ENCODE results near the gene GPATCH8. TPM values are rescaled to one million over a fixed set of nuclear protein-coding genes. Genes with fewer than 3 reads are reported as not detected.

Gene GPATCH8
- total RNA-seq, 6 experiments from 2014 or later: 23.4 to 30.0 (median 27.1) TPM

- no peak for DNase-seq
- no peak for TF ChIP-seq CTCF (IDR thresholded peaks at IDR 0.05)
- Mint-ChIP-seq H3K9me3 (no peaks in the 10 kb centered on the region), H3K36me3 (ENCODE audit: low read depth) (peaks cover 13% of the 10 kb centered on the region), H3K27me3 (ENCODE audit: insufficient read depth) (no peaks in the 10 kb centered on the region), H3K4me1 (ENCODE audit: low read depth) (peaks cover 11% of the 10 kb centered on the region), H3K4me3 (no peak overlapping the region), H3K27ac (no peak overlapping the region)
Observed at GRCh38 chr17:44414394-44415155, 88.6 kb downstream of the GPATCH8 start.

- no peak overlapping the region for H3K4me3 Mint-ChIP-seq
- H3K27ac Mint-ChIP-seq: no peak overlapping the region
- H3K4me1 Mint-ChIP-seq (ENCODE audit: low read depth): no peaks in the 10 kb centered on the region; the same call in 1 of the 2 replicates
- TF ChIP-seq CTCF (IDR thresholded peaks at IDR 0.05): peak; percentile 32
- H3K36me3 Mint-ChIP-seq (ENCODE audit: low read depth): no peaks in the 10 kb centered on the region
- H3K27me3 Mint-ChIP-seq (ENCODE audit: insufficient read depth): no peaks in the 10 kb centered on the region
- DNase-seq: no peak
- H3K9me3 Mint-ChIP-seq: no peaks in the 10 kb centered on the region
Observed at GRCh38 chr17:44409309-44410028, 93.7 kb downstream of the GPATCH8 start.

GRCh38 chr17:44408786-44409185, 94.4 kb downstream of the GPATCH8 start:
- Mint-ChIP-seq H3K4me1 (ENCODE audit: low read depth) (no peaks in the 10 kb centered on the region; the same call in 1 of the 2 replicates), H3K36me3 (ENCODE audit: low read depth) (no peaks in the 10 kb centered on the region), H3K4me3 (no peak overlapping the region), H3K27ac (no peak overlapping the region; the same call in 1 of the 2 replicates), H3K27me3 (ENCODE audit: insufficient read depth) (no peaks in the 10 kb centered on the region), H3K9me3 (no peaks in the 10 kb centered on the region)
- no peak for TF ChIP-seq CTCF (IDR thresholded peaks at IDR 0.05)
- no peak for DNase-seq

- DNase-seq: no peak
- Mint-ChIP-seq H3K9me3 (no peaks in the 10 kb centered on the region), H3K4me1 (ENCODE audit: low read depth) (no peaks in the 10 kb centered on the region; the same call in 1 of the 2 replicates), H3K4me3 (no peak overlapping the region), H3K36me3 (ENCODE audit: low read depth) (peaks cover 18% of the 10 kb centered on the region), H3K27ac (no peak overlapping the region), H3K27me3 (ENCODE audit: insufficient read depth) (no peaks in the 10 kb centered on the region; the same call in 1 of the 2 replicates)
- TF ChIP-seq CTCF (IDR thresholded peaks at IDR 0.05): no peak
Observed at GRCh38 chr17:44402564-44403172, 100.5 kb downstream of the GPATCH8 start.

- H3K36me3 Mint-ChIP-seq (ENCODE audit: low read depth): peaks cover 18% of the 10 kb centered on the region
- H3K27ac Mint-ChIP-seq: no peak overlapping the region
- H3K4me3 Mint-ChIP-seq: no peak overlapping the region
- no peaks in the 10 kb centered on the region; the same call in 1 of the 2 replicates for H3K27me3 Mint-ChIP-seq (ENCODE audit: insufficient read depth)
- DNase-seq: peak; percentile 32
- H3K9me3 Mint-ChIP-seq: no peaks in the 10 kb centered on the region
- TF ChIP-seq CTCF (IDR thresholded peaks at IDR 0.05): peak; percentile 78
- no peaks in the 10 kb centered on the region for H3K4me1 Mint-ChIP-seq (ENCODE audit: low read depth)
Observed at GRCh38 chr17:44400226-44400847, 102.9 kb downstream of the GPATCH8 start.

Measured in HFFc6 (cell line).